ENCODE data around the gene DCT.

- TF ChIP-seq, protein P1, sequence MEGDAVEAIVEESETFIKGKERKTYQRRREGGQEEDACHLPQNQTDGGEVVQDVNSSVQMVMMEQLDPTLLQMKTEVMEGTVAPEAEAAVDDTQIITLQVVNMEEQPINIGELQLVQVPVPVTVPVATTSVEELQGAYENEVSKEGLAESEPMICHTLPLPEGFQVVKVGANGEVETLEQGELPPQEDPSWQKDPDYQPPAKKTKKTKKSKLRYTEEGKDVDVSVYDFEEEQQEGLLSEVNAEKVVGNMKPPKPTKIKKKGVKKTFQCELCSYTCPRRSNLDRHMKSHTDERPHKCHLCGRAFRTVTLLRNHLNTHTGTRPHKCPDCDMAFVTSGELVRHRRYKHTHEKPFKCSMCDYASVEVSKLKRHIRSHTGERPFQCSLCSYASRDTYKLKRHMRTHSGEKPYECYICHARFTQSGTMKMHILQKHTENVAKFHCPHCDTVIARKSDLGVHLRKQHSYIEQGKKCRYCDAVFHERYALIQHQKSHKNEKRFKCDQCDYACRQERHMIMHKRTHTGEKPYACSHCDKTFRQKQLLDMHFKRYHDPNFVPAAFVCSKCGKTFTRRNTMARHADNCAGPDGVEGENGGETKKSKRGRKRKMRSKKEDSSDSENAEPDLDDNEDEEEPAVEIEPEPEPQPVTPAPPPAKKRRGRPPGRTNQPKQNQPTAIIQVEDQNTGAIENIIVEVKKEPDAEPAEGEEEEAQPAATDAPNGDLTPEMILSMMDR (IDR thresholded peaks at IDR 0.05 in 2 of 3, conservative IDR thresholded peaks at IDR 0.05 in 1 of 3; ENCODE audit: borderline replicate concordance in 1 of 3, insufficient read depth in 1 of 3, low read depth in 2 of 3, low read length in 2 of 3), result no peak
- TF ChIP-seq POLR2AphosphoS5 (IDR thresholded peaks at IDR 0.05; ENCODE audit: low read depth, low read length), result no peak
- TF ChIP-seq POLR2A (IDR thresholded peaks at IDR 0.05; ENCODE audit: borderline replicate concordance, extremely low read depth, insufficient read depth, insufficient read length), result no peak
- TF ChIP-seq ZNF274 (IDR thresholded peaks at IDR 0.05; ENCODE audit: low read depth, low read length), result no peak
- TF ChIP-seq EZH2 (IDR thresholded peaks at IDR 0.05), result no peak
- TF ChIP-seq EZH2phosphoT487 (IDR thresholded peaks at IDR 0.05; ENCODE audit: borderline replicate concordance), result no peak
- no peak for TF ChIP-seq ATF3 (IDR thresholded peaks at IDR 0.05)
- TF ChIP-seq EGR1 (IDR thresholded peaks at IDR 0.05; ENCODE audit: low read depth), result no peak
- TF ChIP-seq RAD21 (IDR thresholded peaks at IDR 0.05; ENCODE audit: low read depth), result no peak
- TF ChIP-seq YY1 (IDR thresholded peaks at IDR 0.05; ENCODE audit: extremely low read depth, insufficient replicate concordance, low read depth, low read length), result no peak
- TF ChIP-seq CEBPB (IDR thresholded peaks at IDR 0.05; ENCODE audit: low read depth), result no peak
- TF ChIP-seq REST (IDR thresholded peaks at IDR 0.05; ENCODE audit: low read depth), result no peak
- TF ChIP-seq ZFX (IDR thresholded peaks at IDR 0.05), result no peak
- TF ChIP-seq, protein P2, sequence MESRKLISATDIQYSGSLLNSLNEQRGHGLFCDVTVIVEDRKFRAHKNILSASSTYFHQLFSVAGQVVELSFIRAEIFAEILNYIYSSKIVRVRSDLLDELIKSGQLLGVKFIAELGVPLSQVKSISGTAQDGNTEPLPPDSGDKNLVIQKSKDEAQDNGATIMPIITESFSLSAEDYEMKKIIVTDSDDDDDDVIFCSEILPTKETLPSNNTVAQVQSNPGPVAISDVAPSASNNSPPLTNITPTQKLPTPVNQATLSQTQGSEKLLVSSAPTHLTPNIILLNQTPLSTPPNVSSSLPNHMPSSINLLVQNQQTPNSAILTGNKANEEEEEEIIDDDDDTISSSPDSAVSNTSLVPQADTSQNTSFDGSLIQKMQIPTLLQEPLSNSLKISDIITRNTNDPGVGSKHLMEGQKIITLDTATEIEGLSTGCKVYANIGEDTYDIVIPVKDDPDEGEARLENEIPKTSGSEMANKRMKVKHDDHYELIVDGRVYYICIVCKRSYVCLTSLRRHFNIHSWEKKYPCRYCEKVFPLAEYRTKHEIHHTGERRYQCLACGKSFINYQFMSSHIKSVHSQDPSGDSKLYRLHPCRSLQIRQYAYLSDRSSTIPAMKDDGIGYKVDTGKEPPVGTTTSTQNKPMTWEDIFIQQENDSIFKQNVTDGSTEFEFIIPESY (IDR thresholded peaks at IDR 0.05; ENCODE audit: extremely low read depth, insufficient replicate concordance, low read length), result no peak
Measured at GRCh38 chr13:94480672-94481145, 1.2 kb upstream of the DCT start.

Measured in HCT116 (cell line).